ENCODE measurements around the gene RYR3.

DNA sequence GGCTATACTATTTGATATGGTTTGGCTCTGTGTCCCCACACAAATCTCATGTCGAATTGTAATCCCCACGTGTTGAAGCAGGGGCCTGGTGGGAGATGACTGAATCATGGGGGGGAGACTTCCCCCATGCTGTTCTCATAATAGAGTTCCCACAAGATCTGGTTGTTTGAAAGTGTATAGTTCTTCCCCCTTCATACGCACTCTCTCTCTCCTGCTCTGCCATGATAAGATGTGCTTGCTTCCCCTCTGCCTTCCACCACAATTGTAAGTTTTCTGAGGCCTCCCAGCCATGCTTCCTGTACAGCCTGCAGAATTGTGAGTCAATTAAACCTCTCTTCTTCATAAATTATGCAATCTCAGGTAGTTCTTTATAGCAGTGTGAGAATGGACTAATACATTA is 367.4 kb downstream of the RYR3 start:
- TF ChIP-seq, protein P1, sequence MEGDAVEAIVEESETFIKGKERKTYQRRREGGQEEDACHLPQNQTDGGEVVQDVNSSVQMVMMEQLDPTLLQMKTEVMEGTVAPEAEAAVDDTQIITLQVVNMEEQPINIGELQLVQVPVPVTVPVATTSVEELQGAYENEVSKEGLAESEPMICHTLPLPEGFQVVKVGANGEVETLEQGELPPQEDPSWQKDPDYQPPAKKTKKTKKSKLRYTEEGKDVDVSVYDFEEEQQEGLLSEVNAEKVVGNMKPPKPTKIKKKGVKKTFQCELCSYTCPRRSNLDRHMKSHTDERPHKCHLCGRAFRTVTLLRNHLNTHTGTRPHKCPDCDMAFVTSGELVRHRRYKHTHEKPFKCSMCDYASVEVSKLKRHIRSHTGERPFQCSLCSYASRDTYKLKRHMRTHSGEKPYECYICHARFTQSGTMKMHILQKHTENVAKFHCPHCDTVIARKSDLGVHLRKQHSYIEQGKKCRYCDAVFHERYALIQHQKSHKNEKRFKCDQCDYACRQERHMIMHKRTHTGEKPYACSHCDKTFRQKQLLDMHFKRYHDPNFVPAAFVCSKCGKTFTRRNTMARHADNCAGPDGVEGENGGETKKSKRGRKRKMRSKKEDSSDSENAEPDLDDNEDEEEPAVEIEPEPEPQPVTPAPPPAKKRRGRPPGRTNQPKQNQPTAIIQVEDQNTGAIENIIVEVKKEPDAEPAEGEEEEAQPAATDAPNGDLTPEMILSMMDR (IDR thresholded peaks at IDR 0.05): no peak
- no peak for TF ChIP-seq POLR2A (IDR thresholded peaks at IDR 0.05)
